ENCODE results near the gene OR51L1.

- no peak for TF ChIP-seq SRF (IDR thresholded peaks at IDR 0.05; ENCODE audit: low read depth)
- TF ChIP-seq POLR2A (IDR thresholded peaks at IDR 0.05; ENCODE audit: borderline replicate concordance, extremely low read depth, insufficient read depth, insufficient read length) = no peak
- no peak for TF ChIP-seq CTCF (IDR thresholded peaks at IDR 0.05 in 2 of 3, conservative IDR thresholded peaks at IDR 0.05 in 1 of 3; ENCODE audit: borderline replicate concordance in 1 of 3, insufficient read depth in 1 of 3, low read depth in 2 of 3, low read length in 2 of 3)
- TF ChIP-seq RAD21 (IDR thresholded peaks at IDR 0.05; ENCODE audit: low read depth) = no peak
- no peak for TF ChIP-seq REST (IDR thresholded peaks at IDR 0.05; ENCODE audit: low read depth)
- no peak for TF ChIP-seq EZH2 (IDR thresholded peaks at IDR 0.05)
Observed at GRCh38 chr11:5036669-5037068, 42.0 kb downstream of the OR51L1 start.

Measured in HCT116 (cell line).